CD4-positive, alpha-beta T cell treated with Interleukin-1 beta for 1 hour (primary cell): ENCODE data around the gene DERA.

Experiments used
- DNase-seq, 2 donors: peaks; one replicate each; pipeline ENCODE4 v3.0.0-alpha.2; 2020 to 2022

The DERA gene

GRCh38 chr12:16086462-16086861, 175.3 kb downstream of the DERA start:
- DNase-seq, result no peak

GRCh38 chr12:16086942-16087341, 175.8 kb downstream of the DERA start:
- DNase-seq, result no peak
